ENCODE results near the gene CFAP161.

Gene CFAP161

DNA sequence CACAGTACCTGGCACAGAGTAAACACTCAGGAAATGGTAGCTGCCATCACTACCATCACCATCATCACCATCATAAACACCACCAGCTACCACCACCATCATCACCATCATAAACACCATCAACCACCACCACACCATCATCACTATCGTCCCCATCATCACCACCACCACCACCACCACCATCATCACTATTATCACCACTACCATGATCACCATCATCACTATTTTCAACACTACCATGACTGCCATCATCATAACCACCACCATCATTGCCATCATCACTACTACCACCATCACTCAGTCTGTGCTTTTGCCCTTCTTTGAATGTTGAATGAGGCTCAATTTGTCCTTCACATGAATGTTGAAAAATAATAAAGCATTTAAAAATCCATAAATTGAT is 41.4 kb downstream of the CFAP161 start:
- no peaks in the 10 kb centered on the region for H3K36me3 ChIP-seq (ENCODE audit: control insufficient read depth, insufficient read depth, low read length)
- H3K4me3 ChIP-seq (ENCODE audit: low read depth, low read length): no peak overlapping the region
- no peak overlapping the region for H3K9ac ChIP-seq (ENCODE audit: low read depth, low read length)
- no peaks in the 10 kb centered on the region for H3K4me1 ChIP-seq (ENCODE audit: control insufficient read depth, insufficient read depth, low read length)
- no peaks in the 10 kb centered on the region for H3K9me3 ChIP-seq (ENCODE audit: control insufficient read depth, insufficient read depth, low read length)
- no peaks in the 10 kb centered on the region for H3K27me3 ChIP-seq (ENCODE audit: control insufficient read depth, insufficient read depth, low read length)

- Histone ChIP-seq H3K9ac (ENCODE audit: low read depth, low read length) (no peak overlapping the region), H3K36me3 (ENCODE audit: control insufficient read depth, insufficient read depth, low read length) (no peaks in the 10 kb centered on the region), H3K9me3 (ENCODE audit: control insufficient read depth, insufficient read depth, low read length) (no peaks in the 10 kb centered on the region), H3K27me3 (ENCODE audit: control insufficient read depth, insufficient read depth, low read length) (no peaks in the 10 kb centered on the region), H3K4me3 (ENCODE audit: low read depth, low read length) (no peak overlapping the region), H3K4me1 (ENCODE audit: control insufficient read depth, insufficient read depth, low read length) (no peaks in the 10 kb centered on the region)
Observed at GRCh38 chr15:81176291-81176893, 42.3 kb downstream of the CFAP161 start.

- Histone ChIP-seq H3K4me3 (ENCODE audit: low read depth, low read length) (no peak overlapping the region), H3K9ac (ENCODE audit: low read depth, low read length) (no peak overlapping the region), H3K36me3 (ENCODE audit: control insufficient read depth, insufficient read depth, low read length) (no peaks in the 10 kb centered on the region), H3K9me3 (ENCODE audit: control insufficient read depth, insufficient read depth, low read length) (no peaks in the 10 kb centered on the region), H3K27me3 (ENCODE audit: control insufficient read depth, insufficient read depth, low read length) (no peaks in the 10 kb centered on the region), H3K4me1 (ENCODE audit: control insufficient read depth, insufficient read depth, low read length) (no peaks in the 10 kb centered on the region)
Observed at GRCh38 chr15:81178365-81178764, 44.3 kb downstream of the CFAP161 start.

DNA sequence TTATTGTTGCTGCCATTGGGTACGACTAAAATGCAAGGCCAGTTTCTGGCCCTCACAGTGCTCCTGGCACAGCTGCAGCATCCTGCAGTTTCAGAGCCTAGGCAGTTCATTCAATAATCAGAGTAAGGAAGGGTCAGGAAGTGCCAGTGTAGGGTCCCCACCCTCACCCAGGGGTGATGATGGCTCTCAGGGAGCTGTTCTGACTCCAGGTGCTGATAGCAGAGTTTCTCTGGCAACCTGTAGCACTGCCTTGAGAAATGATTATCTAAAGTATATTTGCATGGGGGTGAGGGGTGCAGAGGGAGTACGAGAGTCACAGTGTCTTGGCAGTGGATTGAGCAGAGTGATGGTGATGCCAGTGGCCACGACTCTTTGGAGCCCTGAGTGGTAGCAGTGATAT is 47.1 kb downstream of the CFAP161 start:
- Histone ChIP-seq H3K4me3 (ENCODE audit: low read depth, low read length) (no peak overlapping the region), H3K36me3 (ENCODE audit: control insufficient read depth, insufficient read depth, low read length) (no peaks in the 10 kb centered on the region), H3K4me1 (ENCODE audit: control insufficient read depth, insufficient read depth, low read length) (no peaks in the 10 kb centered on the region), H3K27me3 (ENCODE audit: control insufficient read depth, insufficient read depth, low read length) (no peaks in the 10 kb centered on the region), H3K9me3 (ENCODE audit: control insufficient read depth, insufficient read depth, low read length) (no peaks in the 10 kb centered on the region), H3K9ac (ENCODE audit: low read depth, low read length) (no peak overlapping the region)

DNA sequence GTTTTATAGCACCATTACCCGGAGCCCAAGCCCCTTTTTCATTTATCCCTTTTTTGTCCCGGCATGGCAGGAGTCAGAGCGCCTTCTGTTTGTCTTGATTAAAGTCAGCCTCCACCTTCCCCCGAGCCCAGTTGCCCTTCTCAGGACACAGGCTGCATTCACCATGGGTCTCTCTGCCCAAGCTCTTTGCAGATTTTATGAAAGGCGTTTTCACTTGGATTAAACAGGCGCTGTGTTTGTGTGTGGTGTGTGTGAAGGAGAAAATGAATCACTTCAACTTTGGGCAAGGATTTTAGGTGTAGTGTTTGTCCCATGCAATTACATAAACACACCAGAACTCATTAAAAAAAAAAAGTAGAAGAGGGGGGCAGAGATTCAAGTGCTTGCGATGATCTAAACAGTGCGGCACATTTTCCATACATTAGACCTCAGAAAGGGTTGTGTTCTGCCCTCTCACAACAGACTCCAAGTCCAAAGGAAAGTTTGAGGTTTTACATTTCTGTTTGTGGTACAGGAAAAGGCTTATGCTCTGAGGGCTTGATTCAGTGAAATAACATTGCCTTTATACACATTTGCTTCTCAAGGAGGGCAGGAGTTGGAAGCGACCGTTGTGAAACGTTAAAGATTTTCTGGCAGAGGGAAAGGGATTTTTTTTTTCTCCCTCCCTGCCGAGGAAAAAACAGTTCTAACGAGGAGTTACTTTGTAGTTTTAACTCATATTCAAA is 48.1 kb downstream of the CFAP161 start:
- Histone ChIP-seq H3K9ac (ENCODE audit: low read depth, low read length) (no peak overlapping the region), H3K4me3 (ENCODE audit: low read depth, low read length) (no peak overlapping the region), H3K27me3 (ENCODE audit: control insufficient read depth, insufficient read depth, low read length) (no peaks in the 10 kb centered on the region)

GRCh38 chr15:81182756-81183438 is 48.8 kb downstream of the CFAP161 start:
- Histone ChIP-seq H3K4me1 (ENCODE audit: control insufficient read depth, insufficient read depth, low read length) (no peaks in the 10 kb centered on the region), H3K27me3 (ENCODE audit: control insufficient read depth, insufficient read depth, low read length) (no peaks in the 10 kb centered on the region), H3K9ac (ENCODE audit: low read depth, low read length) (no peak overlapping the region), H3K36me3 (ENCODE audit: control insufficient read depth, insufficient read depth, low read length) (no peaks in the 10 kb centered on the region), H3K4me3 (ENCODE audit: low read depth, low read length) (no peak overlapping the region), H3K9me3 (ENCODE audit: control insufficient read depth, insufficient read depth, low read length) (no peaks in the 10 kb centered on the region)

More for the DNA sequence above, 48.1 kb downstream of the CFAP161 start:
- no peaks in the 10 kb centered on the region for H3K9me3 ChIP-seq (ENCODE audit: control insufficient read depth, insufficient read depth, low read length)
- no peaks in the 10 kb centered on the region for H3K36me3 ChIP-seq (ENCODE audit: control insufficient read depth, insufficient read depth, low read length)
- no peaks in the 10 kb centered on the region for H3K4me1 ChIP-seq (ENCODE audit: control insufficient read depth, insufficient read depth, low read length)

- H3K4me3 ChIP-seq (ENCODE audit: low read depth, low read length): no peak overlapping the region
- no peaks in the 10 kb centered on the region for H3K9me3 ChIP-seq (ENCODE audit: control insufficient read depth, insufficient read depth, low read length)
- H3K36me3 ChIP-seq (ENCODE audit: control insufficient read depth, insufficient read depth, low read length): no peaks in the 10 kb centered on the region
- H3K27me3 ChIP-seq (ENCODE audit: control insufficient read depth, insufficient read depth, low read length): no peaks in the 10 kb centered on the region
- H3K4me1 ChIP-seq (ENCODE audit: control insufficient read depth, insufficient read depth, low read length): no peaks in the 10 kb centered on the region
- H3K9ac ChIP-seq (ENCODE audit: low read depth, low read length): no peak overlapping the region
Observed at GRCh38 chr15:81183439-81183775, 49.3 kb downstream of the CFAP161 start.

DNA sequence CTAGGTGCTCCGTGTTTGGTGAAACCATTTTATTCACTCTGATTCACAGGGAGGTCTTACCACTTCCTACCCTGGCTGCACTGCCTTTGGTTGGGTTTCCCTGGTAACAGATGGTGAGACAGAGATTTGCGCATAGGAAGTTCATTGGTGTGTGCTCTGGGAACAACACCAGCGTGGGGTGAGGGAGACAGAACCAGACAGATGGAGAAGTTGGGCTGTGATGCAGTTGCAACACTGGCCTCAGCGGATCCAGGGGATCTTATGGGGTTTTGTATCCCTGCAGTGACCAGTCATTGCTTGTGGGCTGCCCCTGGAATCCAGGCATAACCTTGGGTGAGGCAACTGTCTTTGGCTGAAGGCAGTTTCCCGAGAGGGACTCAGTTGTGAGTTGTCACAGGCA is 50.1 kb downstream of the CFAP161 start:
- Histone ChIP-seq H3K27me3 (ENCODE audit: control insufficient read depth, insufficient read depth, low read length) (no peaks in the 10 kb centered on the region), H3K4me1 (ENCODE audit: control insufficient read depth, insufficient read depth, low read length) (no peaks in the 10 kb centered on the region), H3K9me3 (ENCODE audit: control insufficient read depth, insufficient read depth, low read length) (no peaks in the 10 kb centered on the region), H3K36me3 (ENCODE audit: control insufficient read depth, insufficient read depth, low read length) (no peaks in the 10 kb centered on the region), H3K9ac (ENCODE audit: low read depth, low read length) (no peak overlapping the region), H3K4me3 (ENCODE audit: low read depth, low read length) (no peak overlapping the region)

- Histone ChIP-seq H3K9ac (ENCODE audit: low read depth, low read length) (no peak overlapping the region), H3K27me3 (ENCODE audit: control insufficient read depth, insufficient read depth, low read length) (no peaks in the 10 kb centered on the region), H3K9me3 (ENCODE audit: control insufficient read depth, insufficient read depth, low read length) (no peaks in the 10 kb centered on the region)
Observed at GRCh38 chr15:81185631-81186295, 51.7 kb downstream of the CFAP161 start.

DNA sequence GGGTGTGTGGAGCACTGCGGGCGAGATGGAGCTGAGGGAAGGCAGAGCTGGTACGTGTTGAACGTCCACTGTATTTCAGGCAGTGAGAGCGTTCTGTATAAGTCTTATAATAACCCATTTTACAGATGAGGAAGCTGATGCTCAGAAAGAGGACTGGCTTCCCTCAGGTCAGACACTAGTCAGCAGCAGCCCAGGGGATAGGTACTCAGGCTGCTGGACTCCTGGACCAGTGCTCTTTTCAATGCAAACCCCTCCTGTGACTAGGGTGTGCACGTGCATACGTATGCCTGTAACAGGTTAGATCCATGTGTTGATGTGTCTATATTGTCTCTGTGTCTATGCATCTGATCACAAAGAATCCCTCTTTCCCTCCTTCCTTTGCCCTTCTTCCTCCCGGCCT is 54.3 kb downstream of the CFAP161 start:
- Histone ChIP-seq H3K4me1 (ENCODE audit: control insufficient read depth, insufficient read depth, low read length) (no peaks in the 10 kb centered on the region), H3K36me3 (ENCODE audit: control insufficient read depth, insufficient read depth, low read length) (no peaks in the 10 kb centered on the region), H3K27me3 (ENCODE audit: control insufficient read depth, insufficient read depth, low read length) (no peaks in the 10 kb centered on the region), H3K9ac (ENCODE audit: low read depth, low read length) (no peak overlapping the region), H3K9me3 (ENCODE audit: control insufficient read depth, insufficient read depth, low read length) (no peaks in the 10 kb centered on the region), H3K4me3 (ENCODE audit: low read depth, low read length) (no peak overlapping the region)

More at GRCh38 chr15:81185631-81186295, 51.7 kb downstream of the CFAP161 start:
- H3K4me3 ChIP-seq (ENCODE audit: low read depth, low read length): no peak overlapping the region
- no peaks in the 10 kb centered on the region for H3K4me1 ChIP-seq (ENCODE audit: control insufficient read depth, insufficient read depth, low read length)
- H3K36me3 ChIP-seq (ENCODE audit: control insufficient read depth, insufficient read depth, low read length): no peaks in the 10 kb centered on the region

- no peaks in the 10 kb centered on the region for H3K27me3 ChIP-seq (ENCODE audit: control insufficient read depth, insufficient read depth, low read length)
- H3K36me3 ChIP-seq (ENCODE audit: control insufficient read depth, insufficient read depth, low read length): no peaks in the 10 kb centered on the region
- no peak overlapping the region for H3K9ac ChIP-seq (ENCODE audit: low read depth, low read length)
- no peak overlapping the region for H3K4me3 ChIP-seq (ENCODE audit: low read depth, low read length)
- no peaks in the 10 kb centered on the region for H3K4me1 ChIP-seq (ENCODE audit: control insufficient read depth, insufficient read depth, low read length)
- no peaks in the 10 kb centered on the region for H3K9me3 ChIP-seq (ENCODE audit: control insufficient read depth, insufficient read depth, low read length)
Observed at GRCh38 chr15:81189583-81190283, 55.7 kb downstream of the CFAP161 start.

All from iPS-15b (cell line).